PC-3 (cell line): ENCODE measurements around the gene ERICH4. TPM values are rescaled to one million over a fixed set of nuclear protein-coding genes. Genes with fewer than 3 reads are reported as not detected.
A peak's percentile ranks its signal among the peaks of the same experiment; 100 is the strongest.

Experiments used
- ATAC-seq: fragments of 200-7000 bp; cut with Tn5 transposase; 2 replicates; pipeline ENCODE4 v1.9.1; 2020; ENCODE audit warnings: mild to moderate bottlenecking, moderate library complexity
- Bru-seq: library from RNA; stranded (reverse); fragments of 400-500 nt; gene quantifications from one replicate; lab custom pipeline; 2021; lab: Mats Ljungman, UMichigan
- BruChase-seq, 2 experiments: library from RNA; stranded (reverse); fragments of 400-500 nt; gene quantifications; one replicate each; lab custom pipeline; 2021; lab: Mats Ljungman, UMichigan
- BruUV-seq: library from RNA; stranded (reverse); fragments of 400-500 nt; replicated peaks from 2 replicates; lab custom pipeline; 2021; lab: Mats Ljungman, UMichigan
- CTCF ChIA-PET: fragments of 300-600 bp; sonication (Branson Sonifier 250); formaldehyde crosslinking; loops from one replicate; lab custom pipeline; 2022; ENCODE audit warnings: antibody characterized with exemption; lab: Charles Lee
- POLR2A ChIA-PET: fragments of 300-600 bp; sonication (Branson Sonifier 250); formaldehyde crosslinking; loops from one replicate; lab custom pipeline; 2022; ENCODE audit warnings: antibody characterized with exemption; ENCODE audit not compliant: unreplicated experiment; lab: Charles Lee
- DNase-seq: peaks from one replicate; pipeline ENCODE4 v3.0.0-alpha.2; 2015
- H2AFZ ChIP-seq: fragments of 300-600 bp; sonication (generic); 2 replicates; pipeline ENCODE4 v1.6.0; 2016; ENCODE audit warnings: antibody characterized with exemption, low read length
- H3F3A ChIP-seq: fragments of 300-600 bp; sonication (generic); one replicate; pipeline ENCODE4 v1.6.0; 2017; ENCODE audit warnings: antibody characterized with exemption, low read length, control low read depth, mild to moderate bottlenecking; ENCODE audit not compliant: unreplicated experiment
- H3K27ac ChIP-seq: fragments of 300-600 bp; sonication (generic); 2 replicates; pipeline ENCODE4 v1.5.1; 2016; ENCODE audit warnings: mild to moderate bottlenecking, low read length
- H3K27me3 ChIP-seq: fragments of 300-600 bp; sonication (generic); 2 replicates; pipeline ENCODE4 v1.6.1; 2016; ENCODE audit warnings: low read length, mixed read lengths
- H3K36me3 ChIP-seq: fragments of 300-600 bp; sonication (generic); 2 replicates; pipeline ENCODE4 v1.6.1; 2016; ENCODE audit warnings: low read depth, mixed run types, low read length, mixed read lengths
- H3K4me1 ChIP-seq: fragments of 300-600 bp; sonication (generic); 2 replicates; pipeline ENCODE4 v1.5.1; 2016; ENCODE audit warnings: low read length; ENCODE audit not compliant: insufficient read depth
- H3K4me2 ChIP-seq: fragments of 300-600 bp; sonication (generic); 2 replicates; pipeline ENCODE4 v1.6.0; 2016; ENCODE audit warnings: low read length
- H3K4me3 ChIP-seq: fragments of 300-600 bp; sonication (generic); 2 replicates; pipeline ENCODE4 v1.5.1; 2016; ENCODE audit warnings: mild to moderate bottlenecking, low read length, mixed read lengths
- H3K79me2 ChIP-seq: fragments of 300-600 bp; sonication (generic); 2 replicates; pipeline ENCODE4 v1.6.1; 2017; ENCODE audit warnings: low read length, mixed read lengths
- H3K9ac ChIP-seq: fragments of 300-600 bp; sonication (generic); 2 replicates; pipeline ENCODE4 v1.6.0; 2016; ENCODE audit warnings: mild to moderate bottlenecking, low read length
- H3K9me2 ChIP-seq: fragments of 300-600 bp; sonication (generic); replicated peaks from 2 replicates; pipeline ENCODE4 v1.6.1; 2016; ENCODE audit warnings: mixed run types, low read length, mixed read lengths
- H3K9me3 ChIP-seq: fragments of 300-600 bp; sonication (generic); 2 replicates; pipeline ENCODE4 v1.6.1; 2016; ENCODE audit warnings: low read length, mixed read lengths
- H4K20me1 ChIP-seq: fragments of 300-600 bp; sonication (generic); 2 replicates; pipeline ENCODE4 v1.6.1; 2016; ENCODE audit warnings: low read length, mixed read lengths
- EZH2 ChIP-seq: fragments of 300-600 bp; sonication (generic); IDR thresholded peaks from one replicate; pipeline ENCODE4 v1.6.1; 2017; ENCODE audit warnings: antibody characterized with exemption, mild to moderate bottlenecking, low read length; ENCODE audit not compliant: unreplicated experiment
- EZH2phosphoT487 ChIP-seq: fragments of 300-600 bp; sonication (generic); IDR thresholded peaks from 2 replicates; pipeline ENCODE4 v1.6.1; 2018; ENCODE audit warnings: mild to moderate bottlenecking, antibody characterized with exemption, low read length, borderline replicate concordance
- intact Hi-C: fragments of 100-400 bp; cut with micrococcal nuclease; formaldehyde crosslinking; loops from 2 replicates; pipeline ENCODE4 v1.9.0; 2023
- long read RNA-seq: library from polyadenylated mRNA; unstranded; transcript quantifications from one replicate; pipeline ENCODE4 v2.0.0, GENCODE V29; 2021; ENCODE audit not compliant: unreplicated experiment
- total RNA-seq: library from RNA; depleted of rRNA; stranded (reverse); fragments of >200 nt; gene quantifications from 2 replicates; pipeline ENCODE4 v1.2.3, GENCODE V29; 2014; rRNA removed
- TF ChIP-seq, protein P1 (sequence below): fragments of 300-600 bp; sonication (generic); conservative IDR thresholded peaks from 2 replicates; pipeline ENCODE4 v1.5.1; 2017; ENCODE audit warnings: antibody characterized with exemption, low read depth, mild to moderate bottlenecking, low read length

Gene ERICH4, protein sequence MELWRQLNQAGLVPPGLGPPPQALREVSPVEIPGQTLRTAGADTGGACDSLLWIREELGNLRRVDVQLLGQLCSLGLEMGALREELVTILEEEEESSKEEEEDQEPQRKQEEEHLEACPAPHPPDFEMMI
- total RNA-seq, result not detected in 2 replicates
- Bru-seq, nascent RNA, result not detected
- percentile 25 among the genes with signal in this experiment for BruChase-seq, experiment 1, labeled RNA remaining after a 6-hour chase
- BruChase-seq, experiment 2, labeled RNA remaining after a 2-hour chase, result percentile 39 among the genes with signal in this experiment
- long read RNA-seq, result 0 reads

DNA sequence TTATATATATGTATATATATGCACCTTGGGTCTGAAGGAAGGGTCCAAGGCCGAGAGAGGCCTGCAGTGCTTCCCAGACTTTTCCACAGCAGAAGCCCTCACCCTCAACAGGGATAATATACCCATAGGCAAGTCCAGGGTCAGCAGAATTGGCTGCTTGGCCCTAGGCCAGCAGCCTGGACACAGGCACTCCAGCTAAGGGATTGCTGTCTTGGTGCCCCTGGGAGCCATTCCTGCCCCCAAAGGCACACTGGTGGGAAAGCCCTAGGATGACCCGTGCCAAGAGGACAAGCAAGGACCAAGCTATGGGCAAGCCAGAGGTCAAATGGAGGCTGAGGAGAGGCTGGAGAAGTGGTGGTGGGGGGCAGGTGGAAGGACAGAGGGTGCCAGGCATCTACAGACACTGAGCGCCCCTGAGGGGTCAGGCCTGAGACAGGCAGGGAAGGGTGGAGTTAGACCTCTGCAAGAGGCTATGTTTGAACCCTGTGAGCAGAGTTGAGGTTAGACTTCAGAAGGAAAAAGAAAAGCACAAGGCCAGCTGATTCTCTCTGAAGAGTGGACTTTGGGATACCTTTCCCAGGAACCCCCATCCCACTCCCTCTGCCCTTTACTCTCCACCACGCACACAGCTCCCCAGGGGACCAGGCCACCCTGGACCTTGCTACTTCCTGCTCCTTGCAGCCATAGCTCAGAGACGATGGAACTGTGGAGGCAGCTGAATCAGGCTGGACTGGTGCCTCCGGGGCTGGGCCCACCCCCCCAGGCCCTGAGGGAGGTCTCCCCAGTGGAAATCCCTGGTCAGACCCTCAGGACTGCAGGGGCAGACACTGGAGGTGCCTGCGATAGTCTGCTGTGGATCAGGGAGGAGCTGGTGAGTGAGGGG lies at the start of gene ERICH4:
ERICH4 (plus strand) TSS at position 684 of the 883 bp plus-strand sequence; CDS start at position 698, 14 bp downstream.
- Histone ChIP-seq H3K79me2 (peaks cover 9% of the 10 kb centered on the region; the same call in 1 of the 2 replicates), H3K4me2 (no peak within 1 kb of the TSS), H3K27me3 (no peaks in the 10 kb centered on the region), H3K9me2 (no peaks in the 10 kb centered on the region), H3F3A (no peaks in the 10 kb centered on the region), H3K4me3 (no peak within 1 kb of the TSS), H4K20me1 (no peaks in the 10 kb centered on the region), H3K27ac (no peak within 1 kb of the TSS), H3K4me1 (peaks cover 6% of the 10 kb centered on the region; the same call in 1 of the 2 replicates), H3K9ac (no peak within 1 kb of the TSS), H2AFZ (no peak within 1 kb of the TSS), H3K9me3 (no peaks in the 10 kb centered on the region), H3K36me3 (no peaks in the 10 kb centered on the region)
- BruUV-seq, result no TSS peak
- TF ChIP-seq EZH2 (no peak), EZH2phosphoT487 (no peak)
- TF ChIP-seq, protein P1, sequence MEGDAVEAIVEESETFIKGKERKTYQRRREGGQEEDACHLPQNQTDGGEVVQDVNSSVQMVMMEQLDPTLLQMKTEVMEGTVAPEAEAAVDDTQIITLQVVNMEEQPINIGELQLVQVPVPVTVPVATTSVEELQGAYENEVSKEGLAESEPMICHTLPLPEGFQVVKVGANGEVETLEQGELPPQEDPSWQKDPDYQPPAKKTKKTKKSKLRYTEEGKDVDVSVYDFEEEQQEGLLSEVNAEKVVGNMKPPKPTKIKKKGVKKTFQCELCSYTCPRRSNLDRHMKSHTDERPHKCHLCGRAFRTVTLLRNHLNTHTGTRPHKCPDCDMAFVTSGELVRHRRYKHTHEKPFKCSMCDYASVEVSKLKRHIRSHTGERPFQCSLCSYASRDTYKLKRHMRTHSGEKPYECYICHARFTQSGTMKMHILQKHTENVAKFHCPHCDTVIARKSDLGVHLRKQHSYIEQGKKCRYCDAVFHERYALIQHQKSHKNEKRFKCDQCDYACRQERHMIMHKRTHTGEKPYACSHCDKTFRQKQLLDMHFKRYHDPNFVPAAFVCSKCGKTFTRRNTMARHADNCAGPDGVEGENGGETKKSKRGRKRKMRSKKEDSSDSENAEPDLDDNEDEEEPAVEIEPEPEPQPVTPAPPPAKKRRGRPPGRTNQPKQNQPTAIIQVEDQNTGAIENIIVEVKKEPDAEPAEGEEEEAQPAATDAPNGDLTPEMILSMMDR, result no peak
- ATAC-seq (no peak), DNase-seq (no peak)
- CTCF ChIA-PET, result no interaction called here
- POLR2A ChIA-PET, result no interaction called here
- intact Hi-C loops, result no loop called here

DNA sequence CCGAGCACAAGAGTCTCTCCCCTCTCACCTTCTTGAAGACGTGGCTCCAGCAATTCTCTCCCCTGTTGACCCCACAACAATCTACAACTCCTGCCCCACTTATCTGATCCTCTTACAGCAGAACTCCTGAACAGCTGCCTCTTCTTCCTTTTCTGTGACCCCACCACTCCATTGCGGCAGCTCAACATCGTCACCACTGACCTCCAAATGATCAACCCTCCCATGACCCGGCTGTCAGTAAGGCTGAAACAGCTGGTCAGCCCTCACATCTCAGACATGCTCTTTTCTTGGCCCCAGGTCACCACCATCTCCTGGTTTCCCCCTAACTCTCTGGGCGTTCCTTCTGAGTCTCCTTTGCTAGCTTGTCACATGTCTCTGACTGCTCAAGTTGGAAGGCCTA lies 47.6 kb upstream of the ERICH4 start:
- POLR2A ChIA-PET, result no interaction called here
- no peak overlapping the region for H3K27ac ChIP-seq

More for the DNA sequence above, 47.6 kb upstream of the ERICH4 start:
- Histone ChIP-seq H3K9me3 (no peaks in the 10 kb centered on the region), H3K4me1 (peaks cover 10% of the 10 kb centered on the region; the same call in 1 of the 2 replicates), H3K79me2 (peaks cover 36% of the 10 kb centered on the region), H4K20me1 (no peaks in the 10 kb centered on the region), H3K9me2 (no peaks in the 10 kb centered on the region), H3K9ac (no peak overlapping the region), H3K36me3 (no peaks in the 10 kb centered on the region; the same call in 1 of the 2 replicates), H3K4me2 (peak overlapping the region; percentile 96), H2AFZ (no peak overlapping the region), H3F3A (no peaks in the 10 kb centered on the region), H3K27me3 (no peaks in the 10 kb centered on the region), H3K4me3 (peak overlapping the region; percentile 81; the same call in 1 of the 2 replicates)
- intact Hi-C loops, result no loop called here
- ATAC-seq (no peak), DNase-seq (no peak)
- no TSS peak for BruUV-seq
- no peak for TF ChIP-seq EZH2
- TF ChIP-seq EZH2phosphoT487, result no peak
- TF ChIP-seq, protein P1, result no peak
- CTCF ChIA-PET, result no interaction called here
